ENCODE measurements around the gene SNX6. TPM values are rescaled to one million over a fixed set of nuclear protein-coding genes. Genes with fewer than 3 reads are reported as not detected.
A peak's percentile ranks its signal among the peaks of the same experiment; 100 is the strongest.
"Not testable (repeated sequence)": the region's sequence is repeated elsewhere in the genome, so short reads cannot be mapped to it uniquely, and the experiment has no call there.

SNX6 gene
- total RNA-seq, 1 donor: 233 TPM

DNA sequence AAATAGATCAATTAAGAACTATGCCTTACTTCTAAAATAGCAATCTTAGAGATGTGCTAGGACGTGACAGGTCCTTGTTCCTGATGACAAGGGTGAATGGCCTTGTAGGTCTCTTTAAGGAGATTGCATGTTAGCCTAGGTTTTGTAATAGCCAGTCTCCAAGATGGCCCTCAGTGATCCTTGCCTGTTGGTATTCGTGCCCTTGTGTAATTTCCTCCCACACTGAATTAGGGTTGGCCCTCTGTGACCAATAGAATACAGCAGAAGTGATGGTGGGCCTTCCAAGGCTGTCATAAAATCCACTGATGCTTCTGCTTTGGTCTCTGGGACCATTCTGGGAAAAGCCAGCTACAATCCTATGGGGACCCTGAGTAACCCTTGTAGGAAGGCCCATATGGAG lies 38.2 kb upstream of the SNX6 start:
- TF ChIP-seq, protein P1, sequence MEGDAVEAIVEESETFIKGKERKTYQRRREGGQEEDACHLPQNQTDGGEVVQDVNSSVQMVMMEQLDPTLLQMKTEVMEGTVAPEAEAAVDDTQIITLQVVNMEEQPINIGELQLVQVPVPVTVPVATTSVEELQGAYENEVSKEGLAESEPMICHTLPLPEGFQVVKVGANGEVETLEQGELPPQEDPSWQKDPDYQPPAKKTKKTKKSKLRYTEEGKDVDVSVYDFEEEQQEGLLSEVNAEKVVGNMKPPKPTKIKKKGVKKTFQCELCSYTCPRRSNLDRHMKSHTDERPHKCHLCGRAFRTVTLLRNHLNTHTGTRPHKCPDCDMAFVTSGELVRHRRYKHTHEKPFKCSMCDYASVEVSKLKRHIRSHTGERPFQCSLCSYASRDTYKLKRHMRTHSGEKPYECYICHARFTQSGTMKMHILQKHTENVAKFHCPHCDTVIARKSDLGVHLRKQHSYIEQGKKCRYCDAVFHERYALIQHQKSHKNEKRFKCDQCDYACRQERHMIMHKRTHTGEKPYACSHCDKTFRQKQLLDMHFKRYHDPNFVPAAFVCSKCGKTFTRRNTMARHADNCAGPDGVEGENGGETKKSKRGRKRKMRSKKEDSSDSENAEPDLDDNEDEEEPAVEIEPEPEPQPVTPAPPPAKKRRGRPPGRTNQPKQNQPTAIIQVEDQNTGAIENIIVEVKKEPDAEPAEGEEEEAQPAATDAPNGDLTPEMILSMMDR (IDR thresholded peaks at IDR 0.05; ENCODE audit: insufficient read depth, low read depth, low read length): no peak
- DNase-seq (ENCODE audit: low read depth): no peak

DNA sequence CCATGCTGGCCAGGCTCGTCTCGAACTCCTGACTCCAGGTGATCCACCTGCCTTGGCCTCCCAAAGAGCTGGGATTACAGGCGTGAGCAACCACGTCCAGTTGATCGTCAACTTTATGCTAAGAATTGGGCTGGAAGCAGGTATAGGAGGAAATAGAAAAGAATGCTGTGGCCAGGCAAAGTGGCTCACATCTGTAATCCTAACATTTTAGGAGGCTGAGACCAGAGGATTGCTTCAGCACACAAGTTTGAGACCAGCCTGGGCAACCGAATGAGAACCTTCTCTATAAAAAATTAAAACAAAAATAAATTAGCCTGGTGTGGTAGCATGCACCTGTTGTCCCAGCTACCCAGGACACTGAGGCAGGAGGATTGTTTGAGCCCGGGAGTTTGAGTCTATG lies 37.1 kb upstream of the SNX6 start:
- no peak overlapping the region for H3K4me3 ChIP-seq (ENCODE audit: low read depth, low read length)
- no peak for DNase-seq (ENCODE audit: low read depth)
- TF ChIP-seq, protein P1 (IDR thresholded peaks at IDR 0.05; ENCODE audit: insufficient read depth, low read depth, low read length): no peak

More for the DNA sequence above, 38.2 kb upstream of the SNX6 start:
- no peak overlapping the region for H3K4me3 ChIP-seq (ENCODE audit: low read depth, low read length)

DNA sequence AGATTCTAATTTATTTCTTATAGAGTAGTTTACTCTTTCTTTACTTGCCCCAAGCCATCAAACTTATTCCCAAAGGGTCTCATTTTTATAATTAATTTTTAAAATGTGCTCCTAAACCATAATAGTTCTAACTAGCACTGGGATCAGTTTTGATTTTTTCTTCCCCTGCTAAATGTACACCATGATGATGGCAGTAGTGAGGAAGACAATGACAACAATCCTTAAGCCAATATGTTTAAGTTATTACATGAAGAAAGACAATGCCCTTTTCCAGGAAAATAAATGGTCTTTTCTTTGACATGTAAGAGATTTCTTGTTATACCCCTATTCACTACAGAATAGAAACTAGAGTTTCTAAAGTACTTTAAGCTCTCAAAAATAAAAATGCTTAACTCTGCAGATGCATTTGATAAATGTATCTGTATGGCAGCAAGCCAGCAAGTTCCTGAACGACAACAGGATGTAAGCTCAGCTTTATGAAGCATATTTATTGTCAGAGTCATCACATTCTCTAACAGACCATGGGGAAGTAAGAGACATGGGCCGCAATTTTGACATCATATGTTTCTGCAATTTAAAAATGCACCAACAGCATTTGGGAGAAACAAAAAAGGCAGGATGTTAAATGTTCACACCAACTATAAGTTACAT lies 36.0 kb upstream of the SNX6 start:
- no peak overlapping the region for H3K4me3 ChIP-seq (ENCODE audit: low read depth, low read length)

DNA sequence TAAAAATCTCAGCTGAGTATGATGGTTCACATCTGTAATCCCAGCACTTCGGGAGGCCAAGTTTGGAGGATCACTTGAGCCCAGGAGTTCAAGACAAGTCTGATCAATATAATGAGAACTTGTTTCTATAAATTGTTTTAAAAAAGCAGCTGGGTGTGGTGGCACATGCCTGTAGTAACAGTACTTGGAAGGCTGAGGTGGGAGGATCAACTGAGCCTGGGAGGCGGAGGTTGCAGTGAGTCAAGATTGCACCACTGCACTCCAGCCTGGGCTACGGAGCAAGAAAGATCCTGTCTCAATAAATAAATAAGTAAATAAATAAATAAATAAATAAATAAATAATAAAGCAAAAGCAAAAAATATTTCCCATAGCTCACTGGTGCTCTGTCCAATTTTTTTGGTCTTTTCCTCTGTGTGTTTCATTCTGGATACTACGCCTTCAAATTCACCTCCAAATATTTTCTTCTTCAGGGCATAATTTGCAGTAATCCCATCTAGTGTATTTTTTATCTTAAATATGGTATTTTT lies 32.7 kb upstream of the SNX6 start:
- TF ChIP-seq, protein P1 (IDR thresholded peaks at IDR 0.05; ENCODE audit: insufficient read depth, low read depth, low read length): no peak
- DNase-seq (ENCODE audit: low read depth): no peak
- H3K4me3 ChIP-seq (ENCODE audit: low read depth, low read length): no peak overlapping the region

More for the DNA sequence above, 36.0 kb upstream of the SNX6 start:
- peak; percentile 92 for DNase-seq (ENCODE audit: low read depth)
- TF ChIP-seq, protein P1 (IDR thresholded peaks at IDR 0.05; ENCODE audit: insufficient read depth, low read depth, low read length): no peak

DNA sequence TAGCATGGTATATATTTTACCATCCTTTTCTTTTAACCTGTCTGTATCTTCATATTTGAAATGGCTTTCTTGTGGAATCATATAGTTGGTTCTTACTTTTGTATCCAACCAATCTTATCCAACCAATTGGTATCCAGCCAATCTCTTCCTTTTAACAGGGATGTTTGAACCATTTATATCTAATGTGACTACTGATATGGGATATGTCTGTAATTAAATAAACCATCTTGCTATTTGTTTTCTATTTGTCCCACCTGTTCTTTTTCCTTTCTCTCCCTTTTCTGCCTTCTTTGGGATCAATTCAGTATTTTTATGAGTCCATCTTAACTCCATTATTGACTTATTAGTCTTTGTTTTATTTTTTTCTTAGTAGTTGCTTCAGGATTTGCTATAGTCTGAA lies 30.8 kb upstream of the SNX6 start:
- TF ChIP-seq, protein P1 (IDR thresholded peaks at IDR 0.05; ENCODE audit: insufficient read depth, low read depth, low read length): no peak
- no peak for DNase-seq (ENCODE audit: low read depth)
- no peak overlapping the region for H3K4me3 ChIP-seq (ENCODE audit: low read depth, low read length)

DNA sequence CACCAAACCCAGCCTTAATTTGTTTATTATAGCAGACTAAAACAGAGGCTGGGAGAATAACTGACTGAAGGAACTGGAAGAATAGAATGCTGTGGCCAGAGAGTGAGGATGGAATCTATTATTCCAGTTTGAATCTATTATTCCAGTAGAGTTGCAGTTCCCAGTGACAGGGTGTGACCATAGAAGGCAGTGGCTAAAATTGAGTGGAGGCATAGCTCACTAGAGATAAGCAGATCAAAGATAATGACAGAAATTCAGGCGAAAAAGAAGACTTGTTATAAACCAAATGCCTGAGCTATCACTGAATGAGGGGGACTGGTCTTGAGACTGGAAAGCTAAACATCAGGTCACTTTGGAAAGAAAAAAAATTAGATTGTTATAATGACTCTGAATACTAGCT lies 26.0 kb upstream of the SNX6 start:
- TF ChIP-seq, protein P1 (IDR thresholded peaks at IDR 0.05; ENCODE audit: insufficient read depth, low read depth, low read length): no peak
- H3K4me3 ChIP-seq (ENCODE audit: low read depth, low read length): no peak overlapping the region
- no peak for DNase-seq (ENCODE audit: low read depth)

DNA sequence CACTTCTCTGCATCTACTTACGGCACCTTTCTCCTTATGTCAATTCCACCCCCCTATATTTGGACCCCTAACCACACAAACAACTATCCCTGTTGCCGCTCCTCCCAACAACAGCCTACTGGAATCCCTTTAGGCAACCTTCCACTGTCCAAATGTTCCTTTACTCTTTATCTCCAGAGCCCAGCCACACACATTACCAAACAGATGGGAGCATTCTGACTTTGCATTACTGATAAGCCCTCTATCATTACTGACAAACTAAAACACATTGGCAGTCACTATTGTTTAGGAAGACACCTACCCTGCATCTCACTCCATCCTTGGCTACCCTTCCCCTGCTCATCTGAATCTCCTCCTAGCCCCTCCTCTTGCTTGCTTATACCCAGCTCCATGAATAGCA lies 23.1 kb upstream of the SNX6 start:
- DNase-seq (ENCODE audit: low read depth); H3K4me3 ChIP-seq (ENCODE audit: low read depth, low read length): not testable (repeated sequence)

DNA sequence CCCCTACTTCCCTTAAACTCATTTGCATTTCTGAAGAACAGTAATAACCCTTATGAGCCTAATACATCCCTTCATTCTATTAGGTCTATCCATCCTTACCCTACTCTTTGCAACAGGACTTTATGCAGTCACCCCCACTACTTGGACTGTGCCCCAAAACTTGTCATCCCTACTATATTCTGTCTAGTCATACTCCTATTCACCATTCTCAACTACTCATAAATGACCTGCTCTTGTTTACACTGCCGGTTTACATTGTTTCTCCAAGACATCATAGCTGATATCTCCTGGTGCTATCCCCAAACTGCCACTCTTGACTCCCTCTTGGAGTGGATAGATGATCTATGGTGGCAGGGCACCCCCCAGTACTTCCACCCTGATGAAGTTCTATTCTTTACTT lies 22.4 kb upstream of the SNX6 start:
- H3K4me3 ChIP-seq (ENCODE audit: low read depth, low read length): not testable (repeated sequence)

More for the DNA sequence above, 22.4 kb upstream of the SNX6 start:
- not testable (repeated sequence) for DNase-seq (ENCODE audit: low read depth)

Data from fibroblast of villous mesenchyme (primary cell).